Prostate gland (tissue), 2 donors: ENCODE measurements around the gene NRN1L. TPM values are rescaled to one million over a fixed set of nuclear protein-coding genes. Genes with fewer than 3 reads are reported as not detected.

Experiments used
- DNase-seq: peaks from one replicate; pipeline ENCODE4 v3.0.0-alpha.2; 2019; ENCODE audit warnings: low spot score
- H3K27ac ChIP-seq, 2 donors: fragments of 200-600 bp; sonication (generic); 2 replicates each; pipeline ENCODE4 v1.5.1; 2017 to 2019
- H3K27me3 ChIP-seq: fragments of 200-600 bp; sonication (generic); replicated peaks from 2 replicates; pipeline ENCODE4 v1.5.1; 2019; ENCODE audit not compliant: insufficient read depth
- H3K36me3 ChIP-seq, 2 donors: fragments of 200-600 bp; sonication (generic); 1 replicate in 1 of 2; 2 replicates in 1 of 2; pipeline versions ENCODE4 v1.5.1 to v1.8.1; 2017 to 2019
- H3K4me1 ChIP-seq: fragments of 200-600 bp; sonication (generic); replicated peaks from 2 replicates; pipeline ENCODE4 v1.5.1; 2019
- H3K4me3 ChIP-seq, 2 donors: fragments of 200-600 bp; sonication (generic); 2 replicates each; pipeline ENCODE4 v1.5.1; 2017 to 2019
- H3K9me3 ChIP-seq: fragments of 200-600 bp; sonication (generic); 2 replicates; pipeline ENCODE4 v1.5.1; 2017
- POLR2A ChIP-seq: fragments of 450-650 bp; IDR thresholded peaks from one replicate; pipeline ENCODE4 v1.6.1; 2016; ENCODE audit warnings: antibody characterized with exemption, mild to moderate bottlenecking
- POLR2AphosphoS5 ChIP-seq: sonication (generic); formaldehyde crosslinking; IDR thresholded peaks from one replicate; pipeline ENCODE4 v1.6.1; 2017; ENCODE audit warnings: antibody characterized with exemption
- WGBS: methylation state at CpG from one replicate; pipeline ENCODE4 v1.1.5; 2018; 5-methylcytosine and 5-hydroxymethylcytosine counted together
- intact Hi-C: fragments of 100-400 bp; cut with DNase I; formaldehyde crosslinking; loops from one replicate; pipeline ENCODE4 v1.14.2; 2022
- total RNA-seq, 2 donors: library from RNA; depleted of rRNA; stranded (reverse); fragments of >200 nt; gene quantifications; one replicate each; pipeline ENCODE4 v1.1.0, GENCODE V29; 2016
- TF ChIP-seq, protein P1 (sequence below), 4 experiments: fragments of 200-600 bp in 2 of 4; fragments of 450-650 bp in 2 of 4; sonication (generic) in 2 of 4; IDR thresholded peaks; 1 replicate in 3 of 4; 2 replicates in 1 of 4; pipeline ENCODE4 v1.5.1; 2016 to 2019; ENCODE audit warnings: antibody characterized with exemption in 4 of 4, mild to moderate bottlenecking in 2 of 4, moderate library complexity in 2 of 4

NRN1L gene
- total RNA-seq, 2 donors from 2014 or later: 4.0 to 4.4 TPM

DNA sequence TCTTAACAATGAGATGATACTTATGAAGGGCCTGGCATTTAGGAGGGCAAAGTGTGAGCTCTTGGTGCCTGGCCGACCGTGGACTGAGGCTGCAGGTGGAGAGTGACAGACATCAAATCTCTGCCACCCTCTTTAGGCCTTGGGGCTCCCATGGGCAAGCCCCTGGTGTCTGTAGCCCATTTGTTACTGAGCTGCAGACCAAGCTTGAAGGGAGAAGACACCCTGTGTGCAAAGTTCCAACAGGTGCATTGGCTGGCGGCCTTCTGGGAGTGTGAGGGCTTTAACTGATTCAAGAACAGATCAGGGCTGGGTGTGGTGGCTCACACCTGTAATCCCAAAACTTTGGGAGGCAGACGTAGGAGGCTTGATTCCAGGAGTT is 47.8 kb downstream of the NRN1L start:
- DNase-seq: no peak
- intact Hi-C loops: loop anchor here (10.0 kb wide), 1 partner anchor 398 kb away; no protein-coding TSS in a partner anchor
- Histone ChIP-seq H3K36me3 (no peaks in the 10 kb centered on the region), H3K9me3 (no peaks in the 10 kb centered on the region), H3K4me3 (no peak overlapping the region), H3K4me1 (peaks cover 13% of the 10 kb centered on the region), H3K27ac (no peak overlapping the region), H3K27me3 (no peaks in the 10 kb centered on the region)
- no peak for TF ChIP-seq POLR2AphosphoS5
- TF ChIP-seq POLR2A: no peak
- TF ChIP-seq, protein P1, sequence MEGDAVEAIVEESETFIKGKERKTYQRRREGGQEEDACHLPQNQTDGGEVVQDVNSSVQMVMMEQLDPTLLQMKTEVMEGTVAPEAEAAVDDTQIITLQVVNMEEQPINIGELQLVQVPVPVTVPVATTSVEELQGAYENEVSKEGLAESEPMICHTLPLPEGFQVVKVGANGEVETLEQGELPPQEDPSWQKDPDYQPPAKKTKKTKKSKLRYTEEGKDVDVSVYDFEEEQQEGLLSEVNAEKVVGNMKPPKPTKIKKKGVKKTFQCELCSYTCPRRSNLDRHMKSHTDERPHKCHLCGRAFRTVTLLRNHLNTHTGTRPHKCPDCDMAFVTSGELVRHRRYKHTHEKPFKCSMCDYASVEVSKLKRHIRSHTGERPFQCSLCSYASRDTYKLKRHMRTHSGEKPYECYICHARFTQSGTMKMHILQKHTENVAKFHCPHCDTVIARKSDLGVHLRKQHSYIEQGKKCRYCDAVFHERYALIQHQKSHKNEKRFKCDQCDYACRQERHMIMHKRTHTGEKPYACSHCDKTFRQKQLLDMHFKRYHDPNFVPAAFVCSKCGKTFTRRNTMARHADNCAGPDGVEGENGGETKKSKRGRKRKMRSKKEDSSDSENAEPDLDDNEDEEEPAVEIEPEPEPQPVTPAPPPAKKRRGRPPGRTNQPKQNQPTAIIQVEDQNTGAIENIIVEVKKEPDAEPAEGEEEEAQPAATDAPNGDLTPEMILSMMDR (IDR thresholded peaks at IDR 0.05): no peak
- 92% methylated on average over 4 of the region's 4 CpGs for WGBS

DNA sequence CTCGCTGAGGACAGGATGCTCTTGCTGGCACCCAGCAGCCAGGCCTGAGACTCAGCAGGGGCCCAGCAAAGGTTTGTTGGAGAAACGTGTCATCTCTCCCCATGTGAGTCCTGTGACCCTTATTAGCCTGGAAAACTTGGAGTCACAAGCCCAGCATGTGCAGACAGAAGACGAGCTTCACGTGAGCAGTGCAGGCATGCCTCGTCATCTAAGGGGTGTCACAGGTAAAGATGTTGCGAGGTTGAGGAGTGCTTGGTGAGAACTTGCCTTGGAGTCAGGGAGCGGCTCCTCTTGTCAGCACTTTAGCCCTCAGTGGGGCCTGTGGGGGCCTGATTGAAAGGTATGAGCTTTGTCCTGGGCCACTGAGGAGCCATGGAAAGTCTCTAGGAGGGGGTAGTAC is 49.1 kb downstream of the NRN1L start:
- intact Hi-C loops: loop anchor here (10.0 kb wide), 1 partner anchor 399 kb away; no protein-coding TSS in a partner anchor
- H3K36me3 ChIP-seq: no peaks in the 10 kb centered on the region
- WGBS: 79% methylated on average over 7 of the region's 7 CpGs

GRCh38 chr16:67934306-67935100 is 49.8 kb downstream of the NRN1L start:
- no peak overlapping the region for H3K4me3 ChIP-seq

More for the DNA sequence above, 49.1 kb downstream of the NRN1L start:
- H3K27me3 ChIP-seq: no peaks in the 10 kb centered on the region
- H3K4me3 ChIP-seq: no peak overlapping the region
- DNase-seq: no peak
- peaks cover 14% of the 10 kb centered on the region for H3K4me1 ChIP-seq
- no peak for TF ChIP-seq POLR2AphosphoS5
- TF ChIP-seq, protein P1 (IDR thresholded peaks at IDR 0.05): no peak
- no peaks in the 10 kb centered on the region for H3K9me3 ChIP-seq
- no peak overlapping the region for H3K27ac ChIP-seq

GRCh38 chr16:67935101-67935401 is 50.4 kb downstream of the NRN1L start:
- 25% methylated on average over 13 of the region's 13 CpGs for WGBS
- TF ChIP-seq, protein P1 (IDR thresholded peaks at IDR 0.05): no peak
- TF ChIP-seq POLR2AphosphoS5: no peak
- peak overlapping the region; percentile 66 to 94 for H3K4me3 ChIP-seq
- intact Hi-C loops: loop anchor here (10.0 kb wide), 1 partner anchor 400 kb away; no protein-coding TSS in a partner anchor
- peak overlapping the region; percentile 91 to 95 for H3K27ac ChIP-seq
- no peaks in the 10 kb centered on the region for H3K36me3 ChIP-seq
- H3K4me1 ChIP-seq: peaks cover 14% of the 10 kb centered on the region
- no peak for DNase-seq
- no peaks in the 10 kb centered on the region for H3K9me3 ChIP-seq
- no peaks in the 10 kb centered on the region for H3K27me3 ChIP-seq

More at GRCh38 chr16:67934306-67935100, 49.8 kb downstream of the NRN1L start:
- Histone ChIP-seq H3K27ac (peak overlapping the region in 1 of 2 donors; percentile 91), H3K9me3 (no peaks in the 10 kb centered on the region), H3K4me1 (peaks cover 14% of the 10 kb centered on the region), H3K36me3 (no peaks in the 10 kb centered on the region), H3K27me3 (no peaks in the 10 kb centered on the region)
- DNase-seq: no peak
- 55% methylated on average over 10 of the region's 13 CpGs for WGBS
- TF ChIP-seq, protein P1 (IDR thresholded peaks at IDR 0.05): no peak
- TF ChIP-seq POLR2A (no peak), POLR2AphosphoS5 (no peak)
- intact Hi-C loops: loop anchor here (10.0 kb wide), 1 partner anchor 400 kb away; no protein-coding TSS in a partner anchor
